Tibial nerve (tissue), 4 donors: ENCODE data around the gene TH. TPM values are rescaled to one million over a fixed set of nuclear protein-coding genes. Genes with fewer than 3 reads are reported as not detected.

Source experiments
- DNase-seq, 2 donors: peaks; one replicate each; pipeline ENCODE4 v3.0.0-alpha.2; 2019; ENCODE audit warnings: low spot score in 2 of 2
- H3K27ac ChIP-seq, 4 donors: fragments of 200-600 bp; sonication (generic) in 3 of 4; one replicate each; pipeline ENCODE4 v1.5.1; 2017 to 2019; ENCODE audit warnings: mild to moderate bottlenecking in 1 of 4
- H3K27me3 ChIP-seq, 2 donors: fragments of 200-600 bp; sonication (generic) in 1 of 2; one replicate each; pipeline versions ENCODE4 v1.5.1 to v1.6.0; 2017 to 2019
- H3K36me3 ChIP-seq, 3 donors: fragments of 200-600 bp; sonication (generic); one replicate each; pipeline ENCODE4 v1.5.1; 2018 to 2019
- H3K4me1 ChIP-seq, 4 donors: fragments of 200-600 bp; sonication (generic) in 3 of 4; one replicate each; pipeline ENCODE4 v1.5.1; 2017 to 2019
- H3K4me3 ChIP-seq, 4 donors: fragments of 200-600 bp; sonication (generic) in 3 of 4; one replicate each; pipeline ENCODE4 v1.5.1; 2017 to 2019; ENCODE audit warnings: mild to moderate bottlenecking in 1 of 4, moderate library complexity in 1 of 4
- H3K9me3 ChIP-seq, 4 donors: fragments of 200-600 bp; sonication (generic) in 3 of 4; one replicate each; pipeline ENCODE4 v1.5.1; 2017 to 2019
- CTCF ChIP-seq, 5 experiments: fragments of 200-600 bp in 3 of 5; fragments of 450-650 bp in 2 of 5; sonication (generic) in 3 of 5; IDR thresholded peaks; one replicate each; pipeline ENCODE4 v1.5.1; 2016 to 2019; ENCODE audit warnings: antibody characterized with exemption in 5 of 5, mild to moderate bottlenecking in 3 of 5, moderate library complexity in 2 of 5
- EP300 ChIP-seq, 2 donors: sonication (generic); formaldehyde crosslinking; IDR thresholded peaks; one replicate each; pipeline ENCODE4 v1.6.1; 2017; ENCODE audit warnings: antibody characterized with exemption in 2 of 2, mild to moderate bottlenecking in 1 of 2
- POLR2A ChIP-seq, 2 donors: fragments of 450-650 bp; IDR thresholded peaks; one replicate each; pipeline ENCODE4 v1.6.1; 2017; ENCODE audit warnings: antibody characterized with exemption in 2 of 2, mild to moderate bottlenecking in 2 of 2, moderate library complexity in 2 of 2
- WGBS, 2 donors: methylation state at CpG; one replicate each; pipeline ENCODE4 v1.1.5; 2018; 5-methylcytosine and 5-hydroxymethylcytosine counted together
- total RNA-seq, 4 donors: library from RNA; depleted of rRNA; stranded (reverse); fragments of >200 nt; gene quantifications; one replicate each; pipeline ENCODE4 v1.1.0, GENCODE V29; 2016

TH gene
- total RNA-seq, 4 donors from 2014 or later: 1.3 TPM; not detected in 3

- H3K4me3 ChIP-seq: no peak overlapping the region
Observed at GRCh38 chr11:2130881-2131352, 40.7 kb downstream of the TH start.

GRCh38 chr11:2129699-2130366, 41.8 kb downstream of the TH start:
- Histone ChIP-seq H3K9me3 (no peaks in the 10 kb centered on the region), H3K27me3 (peaks cover 0 to 35% of the 10 kb centered on the region in 2 donors), H3K36me3 (no peaks in the 10 kb centered on the region), H3K27ac (no peak overlapping the region), H3K4me1 (peaks cover 0 to 6% (median 0%) of the 10 kb centered on the region in 4 donors), H3K4me3 (no peak overlapping the region)
- DNase-seq: no peak
- no peak for TF ChIP-seq CTCF (IDR thresholded peaks at IDR 0.05)
- TF ChIP-seq POLR2A (IDR thresholded peaks at IDR 0.05): no peak
- no peak for TF ChIP-seq EP300 (IDR thresholded peaks at IDR 0.05)
- WGBS, 2 donors: 77 to 88% methylated on average over 7 to 11 of the region's 25 CpGs

More at GRCh38 chr11:2130881-2131352, 40.7 kb downstream of the TH start:
- no peaks in the 10 kb centered on the region for H3K36me3 ChIP-seq
- no peak for TF ChIP-seq CTCF (IDR thresholded peaks at IDR 0.05)
- TF ChIP-seq POLR2A (IDR thresholded peaks at IDR 0.05): no peak
- TF ChIP-seq EP300 (IDR thresholded peaks at IDR 0.05): no peak
- H3K9me3 ChIP-seq: no peaks in the 10 kb centered on the region
- peaks cover 0 to 6% (median 0%) of the 10 kb centered on the region in 4 donors for H3K4me1 ChIP-seq
- DNase-seq: no peak
- H3K27ac ChIP-seq: no peak overlapping the region
- H3K27me3 ChIP-seq: peaks cover 0 to 46% of the 10 kb centered on the region in 2 donors
- WGBS, 2 donors: 77 to 82% methylated on average over 14 to 17 of the region's 18 CpGs

GRCh38 chr11:2129308-2129698, 42.3 kb downstream of the TH start:
- Histone ChIP-seq H3K27me3 (peaks cover 0 to 30% of the 10 kb centered on the region in 2 donors), H3K9me3 (no peaks in the 10 kb centered on the region), H3K4me1 (peaks cover 0 to 6% (median 0%) of the 10 kb centered on the region in 4 donors), H3K4me3 (no peak overlapping the region), H3K36me3 (no peaks in the 10 kb centered on the region), H3K27ac (no peak overlapping the region)
- 85 to 86% methylated on average over 12 to 17 of the region's 17 CpGs for WGBS, 2 donors
- no peak for DNase-seq
- TF ChIP-seq EP300 (IDR thresholded peaks at IDR 0.05): no peak
- TF ChIP-seq POLR2A (IDR thresholded peaks at IDR 0.05): no peak
- TF ChIP-seq CTCF (IDR thresholded peaks at IDR 0.05): no peak

GRCh38 chr11:2128511-2129307, 42.9 kb downstream of the TH start:
- Histone ChIP-seq H3K36me3 (no peaks in the 10 kb centered on the region), H3K4me3 (no peak overlapping the region), H3K9me3 (no peaks in the 10 kb centered on the region), H3K4me1 (peaks cover 0 to 6% (median 0%) of the 10 kb centered on the region in 4 donors), H3K27me3 (peaks cover 0 to 24% of the 10 kb centered on the region in 2 donors), H3K27ac (no peak overlapping the region)
- TF ChIP-seq CTCF (IDR thresholded peaks at IDR 0.05) (no peak), POLR2A (IDR thresholded peaks at IDR 0.05) (no peak), EP300 (IDR thresholded peaks at IDR 0.05) (no peak)
- DNase-seq: no peak
- WGBS, 2 donors: 80 to 83% methylated on average over 12 of the region's 12 CpGs

- no peak for DNase-seq
- H3K27me3 ChIP-seq: peaks cover 0 to 19% of the 10 kb centered on the region in 2 donors
- 46 to 77% methylated on average over 3 to 7 of the region's 7 CpGs for WGBS, 2 donors
- H3K27ac ChIP-seq: no peak overlapping the region
- no peaks in the 10 kb centered on the region for H3K9me3 ChIP-seq
- TF ChIP-seq EP300 (IDR thresholded peaks at IDR 0.05) (no peak), POLR2A (IDR thresholded peaks at IDR 0.05) (no peak), CTCF (IDR thresholded peaks at IDR 0.05) (no peak)
- H3K4me3 ChIP-seq: no peak overlapping the region
- no peaks in the 10 kb centered on the region for H3K36me3 ChIP-seq
- H3K4me1 ChIP-seq: peaks cover 0 to 9% (median 0%) of the 10 kb centered on the region in 4 donors
Observed at GRCh38 chr11:2128130-2128510, 43.5 kb downstream of the TH start.
